ENCODE data around the gene MAP1LC3B2.

Gene MAP1LC3B2

DNA sequence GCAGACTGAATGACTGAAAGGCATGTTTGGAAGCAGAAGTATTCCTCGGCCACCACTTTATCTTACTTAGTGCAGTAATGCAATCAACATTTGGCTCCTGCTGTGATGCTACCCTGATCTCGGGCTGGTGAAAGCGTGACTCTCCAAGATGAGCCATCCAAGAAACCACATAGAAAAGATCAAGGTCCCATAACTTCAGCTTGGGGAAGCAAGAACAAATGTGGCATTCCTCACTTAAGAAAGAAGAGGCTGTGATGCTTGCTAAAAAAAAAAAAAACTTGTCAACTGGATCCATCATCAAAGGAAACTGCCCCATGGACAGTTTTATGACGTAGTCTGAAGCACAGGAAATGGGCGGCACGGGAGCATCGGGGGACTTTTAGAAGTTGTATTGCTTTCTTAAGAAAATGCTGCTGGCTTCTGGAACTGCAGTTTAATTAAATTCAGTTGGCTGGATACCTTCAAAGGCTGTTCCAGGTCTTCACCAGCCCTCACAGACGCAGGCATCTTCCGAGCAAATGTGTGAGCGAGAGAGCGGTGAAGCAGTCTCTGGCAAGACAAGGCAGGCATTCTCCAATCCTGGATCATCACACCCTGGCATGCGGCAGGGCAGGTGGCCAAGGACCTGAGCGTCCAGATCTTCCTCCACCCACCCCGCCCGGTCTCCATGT, 38.2 kb upstream of the MAP1LC3B2 start:
- TF ChIP-seq, protein P1, sequence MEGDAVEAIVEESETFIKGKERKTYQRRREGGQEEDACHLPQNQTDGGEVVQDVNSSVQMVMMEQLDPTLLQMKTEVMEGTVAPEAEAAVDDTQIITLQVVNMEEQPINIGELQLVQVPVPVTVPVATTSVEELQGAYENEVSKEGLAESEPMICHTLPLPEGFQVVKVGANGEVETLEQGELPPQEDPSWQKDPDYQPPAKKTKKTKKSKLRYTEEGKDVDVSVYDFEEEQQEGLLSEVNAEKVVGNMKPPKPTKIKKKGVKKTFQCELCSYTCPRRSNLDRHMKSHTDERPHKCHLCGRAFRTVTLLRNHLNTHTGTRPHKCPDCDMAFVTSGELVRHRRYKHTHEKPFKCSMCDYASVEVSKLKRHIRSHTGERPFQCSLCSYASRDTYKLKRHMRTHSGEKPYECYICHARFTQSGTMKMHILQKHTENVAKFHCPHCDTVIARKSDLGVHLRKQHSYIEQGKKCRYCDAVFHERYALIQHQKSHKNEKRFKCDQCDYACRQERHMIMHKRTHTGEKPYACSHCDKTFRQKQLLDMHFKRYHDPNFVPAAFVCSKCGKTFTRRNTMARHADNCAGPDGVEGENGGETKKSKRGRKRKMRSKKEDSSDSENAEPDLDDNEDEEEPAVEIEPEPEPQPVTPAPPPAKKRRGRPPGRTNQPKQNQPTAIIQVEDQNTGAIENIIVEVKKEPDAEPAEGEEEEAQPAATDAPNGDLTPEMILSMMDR (IDR thresholded peaks at IDR 0.05; ENCODE audit: low read depth, low read length) = no peak
- no peak; the same call in 1 of the 2 replicates for TF ChIP-seq MYC (IDR thresholded peaks at IDR 0.05; ENCODE audit: low read depth, low read length)
- TF ChIP-seq, protein P2, sequence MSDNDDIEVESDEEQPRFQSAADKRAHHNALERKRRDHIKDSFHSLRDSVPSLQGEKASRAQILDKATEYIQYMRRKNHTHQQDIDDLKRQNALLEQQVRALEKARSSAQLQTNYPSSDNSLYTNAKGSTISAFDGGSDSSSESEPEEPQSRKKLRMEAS (IDR thresholded peaks at IDR 0.05; ENCODE audit: low read depth, low read length) = no peak
- TF ChIP-seq POLR2A (IDR thresholded peaks at IDR 0.05; ENCODE audit: extremely low read depth, insufficient read length) = no peak
- DNase-seq (ENCODE audit: low read depth) = peak; percentile 49
- no peak overlapping the region for H3K4me3 ChIP-seq (ENCODE audit: low read depth, low read length)

DNA sequence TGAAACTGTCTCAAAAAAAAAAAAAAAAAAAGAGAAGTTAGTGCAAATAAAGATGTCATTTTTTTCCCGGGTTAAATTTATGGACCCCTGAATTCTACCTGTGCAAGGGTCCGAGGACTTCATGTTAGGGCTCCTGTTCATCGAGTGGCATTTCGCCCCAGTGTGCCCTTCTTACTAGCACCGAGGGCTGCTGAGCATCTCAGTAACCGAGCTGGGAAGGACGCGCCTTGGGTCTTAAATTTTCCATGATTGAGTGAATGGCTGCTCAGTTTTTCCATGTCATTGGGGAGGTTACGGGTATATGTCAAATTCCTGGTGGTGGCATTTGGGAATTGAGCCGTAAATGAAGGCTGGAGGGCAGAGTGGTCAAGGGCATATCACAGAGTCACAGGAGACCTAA, 34.9 kb upstream of the MAP1LC3B2 start:
- no peak overlapping the region for H3K4me3 ChIP-seq (ENCODE audit: low read depth, low read length)
- TF ChIP-seq POLR2A (IDR thresholded peaks at IDR 0.05; ENCODE audit: extremely low read depth, insufficient read length) = no peak
- no peak for TF ChIP-seq MYC (IDR thresholded peaks at IDR 0.05; ENCODE audit: low read depth, low read length)
- TF ChIP-seq, protein P1 (IDR thresholded peaks at IDR 0.05; ENCODE audit: low read depth, low read length) = no peak
- TF ChIP-seq, protein P2 (IDR thresholded peaks at IDR 0.05; ENCODE audit: low read depth, low read length) = no peak

DNA sequence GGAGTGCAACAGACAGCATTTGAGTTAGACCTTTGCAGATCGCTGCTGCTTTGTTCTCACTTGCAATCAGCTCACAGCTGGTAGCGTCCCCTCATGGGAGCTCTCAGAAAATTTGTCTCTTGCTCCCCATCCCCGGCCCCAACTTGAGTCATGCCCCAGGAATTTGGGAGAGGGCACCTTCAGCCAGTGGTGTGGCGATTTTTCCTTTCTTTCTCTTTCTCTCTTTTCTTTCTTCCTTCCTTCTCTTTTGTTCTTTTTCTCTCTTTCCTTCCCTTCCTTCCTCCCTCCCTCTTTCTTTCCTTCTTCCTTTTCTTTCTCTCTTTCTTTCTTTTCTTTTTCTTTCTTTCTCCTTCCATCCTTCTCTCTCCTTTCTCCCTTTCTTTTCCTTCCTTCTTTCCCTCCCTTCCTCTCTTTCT, 34.2 kb upstream of the MAP1LC3B2 start:
- peak; percentile 31 for DNase-seq (ENCODE audit: low read depth)
- H3K4me3 ChIP-seq (ENCODE audit: low read depth, low read length) = no peak overlapping the region
- TF ChIP-seq, protein P1 (IDR thresholded peaks at IDR 0.05; ENCODE audit: low read depth, low read length) = no peak
- TF ChIP-seq MYC (IDR thresholded peaks at IDR 0.05; ENCODE audit: low read depth, low read length) (no peak), POLR2A (IDR thresholded peaks at IDR 0.05; ENCODE audit: extremely low read depth, insufficient read length) (no peak)
- TF ChIP-seq, protein P2 (IDR thresholded peaks at IDR 0.05; ENCODE audit: low read depth, low read length) = no peak

More for the DNA sequence above, 34.9 kb upstream of the MAP1LC3B2 start:
- DNase-seq (ENCODE audit: low read depth) = no peak

DNA sequence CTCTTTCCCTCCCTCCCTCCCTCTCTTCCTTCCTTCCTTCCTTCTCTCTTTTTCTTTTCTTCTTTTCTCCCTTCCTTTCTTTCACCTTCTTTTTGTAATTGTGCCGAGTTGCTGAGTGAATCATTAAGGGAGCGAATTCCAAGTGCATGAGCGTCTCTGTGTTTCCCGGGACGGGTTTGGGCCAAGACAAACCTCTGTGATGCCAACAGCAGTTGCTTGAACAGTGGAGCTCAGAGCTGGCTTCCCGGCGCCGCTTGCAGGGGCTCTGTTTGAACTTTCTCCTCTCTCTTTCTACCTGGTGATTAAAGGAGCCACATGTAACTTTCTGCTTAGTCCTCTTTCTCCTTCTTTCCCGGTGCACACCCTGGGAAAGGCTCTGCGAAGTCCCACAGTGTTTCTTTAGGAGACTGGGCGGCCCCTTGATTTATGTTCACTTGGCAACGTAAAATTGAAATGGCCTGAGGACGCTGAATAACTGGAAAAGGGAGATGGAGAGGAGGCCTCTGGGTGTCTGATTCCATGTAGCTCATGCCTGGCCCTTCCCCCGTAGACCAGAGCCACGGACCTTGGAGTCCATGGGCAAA, 33.7 kb upstream of the MAP1LC3B2 start:
- no peak for DNase-seq (ENCODE audit: low read depth)
- TF ChIP-seq MYC (IDR thresholded peaks at IDR 0.05; ENCODE audit: low read depth, low read length) (no peak), POLR2A (IDR thresholded peaks at IDR 0.05; ENCODE audit: extremely low read depth, insufficient read length) (no peak)
- TF ChIP-seq, protein P2 (IDR thresholded peaks at IDR 0.05; ENCODE audit: low read depth, low read length) = no peak
- TF ChIP-seq, protein P1 (IDR thresholded peaks at IDR 0.05; ENCODE audit: low read depth, low read length) = no peak

DNA sequence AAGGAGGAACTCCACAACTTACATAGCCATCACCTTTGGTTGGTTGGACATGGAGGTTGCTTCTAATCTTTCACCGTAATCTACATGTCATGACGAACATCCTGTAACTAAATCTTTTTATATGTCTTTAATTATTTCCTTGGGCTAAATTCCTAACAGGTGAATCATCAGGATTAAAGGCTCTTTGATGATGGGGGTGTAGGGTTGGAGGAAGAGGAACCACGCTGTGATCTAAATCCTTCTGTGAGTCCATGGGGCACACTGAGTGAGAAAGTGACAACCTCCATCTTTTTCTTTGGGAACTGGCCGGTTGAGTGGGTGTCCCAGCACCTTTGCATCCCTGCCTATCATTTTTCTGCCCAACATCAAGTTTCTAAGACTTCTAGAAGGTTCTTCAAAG, 31.1 kb upstream of the MAP1LC3B2 start:
- no peak overlapping the region for H3K4me3 ChIP-seq (ENCODE audit: low read depth, low read length)
- no peak for DNase-seq (ENCODE audit: low read depth)
- TF ChIP-seq, protein P2 (IDR thresholded peaks at IDR 0.05; ENCODE audit: low read depth, low read length) = no peak
- no peak for TF ChIP-seq POLR2A (IDR thresholded peaks at IDR 0.05; ENCODE audit: extremely low read depth, insufficient read length)
- TF ChIP-seq MYC (IDR thresholded peaks at IDR 0.05; ENCODE audit: low read depth, low read length) = no peak
- TF ChIP-seq, protein P1 (IDR thresholded peaks at IDR 0.05; ENCODE audit: low read depth, low read length) = no peak

More for the DNA sequence above, 33.7 kb upstream of the MAP1LC3B2 start:
- no peak overlapping the region for H3K4me3 ChIP-seq (ENCODE audit: low read depth, low read length)
